SHP77 treated with DMSO at 0.1 percent for 48 hours (cell line): Measurements from ENCODE around the gene ALK.

Experiments
- DNase-seq: peaks from one replicate; lab custom pipeline; 2025; lab: John Stamatoyannopoulos, UW

The ALK gene

GRCh38 chr2:29314816-29315571 lies 606.4 kb downstream of the ALK start:
- no peak for DNase-seq

GRCh38 chr2:29311458-29311857 lies 609.9 kb downstream of the ALK start:
- DNase-seq: no peak

- no peak for DNase-seq
These were observed 610.6 kb downstream of the ALK start for GRCh38 chr2:29310650-29311348.

GRCh38 chr2:29309090-29310029 lies 612.0 kb downstream of the ALK start:
- DNase-seq: peak; percentile 31

DNA sequence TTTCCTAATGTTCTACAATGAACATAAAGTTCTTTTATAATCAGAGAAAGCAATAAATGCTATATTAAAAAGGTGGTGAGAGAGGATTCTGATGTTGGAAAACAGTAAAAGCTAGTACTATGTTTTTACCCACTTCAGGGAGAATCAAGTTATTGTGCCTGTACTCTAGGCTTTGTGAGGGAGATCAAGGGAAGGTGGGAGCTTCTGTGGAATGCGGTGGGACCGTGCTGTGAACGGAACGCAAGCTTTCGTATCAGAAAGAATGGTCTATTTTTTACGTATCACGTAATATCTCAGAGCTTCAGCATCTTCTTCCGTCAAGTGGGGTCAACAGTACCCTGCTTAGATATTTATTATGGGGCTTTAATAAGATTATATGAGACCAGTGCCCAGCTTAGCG lies 613.0 kb downstream of the ALK start:
- DNase-seq: no peak

DNA sequence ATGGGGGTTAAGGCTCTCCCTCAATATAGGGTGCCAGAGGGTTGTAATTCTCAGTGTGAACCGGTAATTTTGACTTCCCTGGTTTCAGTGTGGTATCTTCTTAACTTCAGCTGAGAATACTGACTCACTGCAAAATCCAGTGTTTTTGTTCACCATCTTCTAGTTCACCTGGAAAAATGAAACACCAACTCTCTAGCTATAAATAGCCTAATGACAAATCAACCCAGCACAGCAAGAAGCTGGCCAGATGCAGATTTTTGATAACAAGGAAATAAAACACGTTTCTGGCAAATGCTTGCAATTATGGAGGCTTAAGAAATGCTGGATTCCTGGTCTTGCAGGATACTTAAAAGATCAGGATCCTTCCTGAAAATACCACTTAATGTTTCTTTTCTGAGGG lies 613.9 kb downstream of the ALK start:
- no peak for DNase-seq

GRCh38 chr2:29305762-29306161 lies 615.6 kb downstream of the ALK start:
- no peak for DNase-seq

- no peak for DNase-seq
These were observed 616.9 kb downstream of the ALK start for GRCh38 chr2:29304399-29305060.

GRCh38 chr2:29296585-29296984 lies 624.8 kb downstream of the ALK start:
- no peak for DNase-seq

- DNase-seq: no peak
These were observed 625.5 kb downstream of the ALK start for GRCh38 chr2:29295845-29296244.

GRCh38 chr2:29293830-29294438 lies 627.5 kb downstream of the ALK start:
- no peak for DNase-seq

GRCh38 chr2:29290293-29291047 lies 630.9 kb downstream of the ALK start:
- no peak for DNase-seq

DNA sequence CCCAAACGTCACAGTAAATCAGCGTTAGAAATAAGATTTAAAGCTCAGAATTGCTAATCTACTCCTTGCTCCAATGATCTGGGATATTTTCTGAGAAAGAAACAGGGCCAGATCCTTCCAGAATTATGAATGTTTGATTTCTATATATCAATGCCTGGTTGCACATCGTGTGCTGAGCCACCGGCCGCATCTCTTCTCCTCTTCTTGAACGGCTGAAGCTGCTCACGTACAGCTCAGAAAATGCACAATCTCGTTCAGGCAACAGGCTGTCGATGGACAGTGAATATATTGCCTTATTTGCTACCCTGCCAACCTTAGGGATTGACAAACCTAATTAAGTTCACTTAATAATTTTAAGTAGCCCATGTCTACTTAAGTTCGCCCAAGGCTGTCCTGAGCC lies 636.7 kb downstream of the ALK start:
- no peak for DNase-seq

DNA sequence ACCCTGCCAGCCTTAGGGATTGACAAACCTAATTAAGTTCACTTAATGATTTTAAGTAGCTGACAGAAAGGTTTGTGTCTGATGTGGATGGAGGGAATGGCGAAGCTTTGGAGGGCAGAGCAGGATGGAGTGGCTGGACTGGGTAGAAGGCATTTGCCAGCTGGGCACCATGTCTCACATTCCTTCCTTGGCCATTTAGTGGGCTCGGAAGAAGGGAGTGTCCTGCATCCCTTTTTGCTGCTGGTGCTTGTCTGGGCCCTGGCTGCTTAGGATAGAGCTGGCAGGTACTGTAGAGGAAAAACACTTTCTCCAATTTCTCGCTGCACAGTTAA lies 639.5 kb downstream of the ALK start:
- no peak for DNase-seq

- no peak for DNase-seq
These were observed 640.1 kb downstream of the ALK start for GRCh38 chr2:29281086-29281915.

GRCh38 chr2:29278966-29279365 lies 642.4 kb downstream of the ALK start:
- no peak for DNase-seq

DNA sequence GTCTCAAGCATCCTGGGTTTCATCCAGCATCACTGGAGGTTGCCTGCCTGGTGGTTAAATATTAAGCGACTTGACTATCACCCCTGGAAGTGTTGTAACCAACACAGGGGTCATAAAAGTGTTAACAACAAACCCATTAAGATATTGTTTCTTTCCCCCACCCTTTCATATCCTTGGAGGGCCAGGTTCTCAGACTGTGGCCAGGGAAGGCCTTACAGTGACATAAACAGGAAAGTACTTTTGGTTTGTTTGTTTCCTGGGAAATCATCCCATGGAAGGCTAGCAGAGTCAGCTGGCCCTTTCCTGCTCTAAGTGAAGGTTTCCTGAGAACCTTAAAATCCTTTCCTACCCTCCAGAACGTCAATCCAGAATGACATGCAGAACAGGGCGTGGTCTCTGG lies 645.2 kb downstream of the ALK start:
- DNase-seq: no peak

- no peak for DNase-seq
These were observed 646.2 kb downstream of the ALK start for GRCh38 chr2:29275186-29275585.

GRCh38 chr2:29273685-29274611 lies 647.4 kb downstream of the ALK start:
- no peak for DNase-seq
